IMR-90 (cell line): Measurements from ENCODE around the gene UBL4A.

Source experiments
- POLR2A ChIP-seq: IDR thresholded peaks from 2 replicates; pipeline ENCODE4 v1.6.1; 2012; ENCODE audit warnings: mild to moderate bottlenecking, low read depth, low read length
- TF ChIP-seq, protein P1 (sequence below): conservative IDR thresholded peaks from 2 replicates; pipeline ENCODE4 v1.5.1; 2012; ENCODE audit warnings: mild to moderate bottlenecking, low read depth, low read length, improper control_type of control experiment

DNA sequence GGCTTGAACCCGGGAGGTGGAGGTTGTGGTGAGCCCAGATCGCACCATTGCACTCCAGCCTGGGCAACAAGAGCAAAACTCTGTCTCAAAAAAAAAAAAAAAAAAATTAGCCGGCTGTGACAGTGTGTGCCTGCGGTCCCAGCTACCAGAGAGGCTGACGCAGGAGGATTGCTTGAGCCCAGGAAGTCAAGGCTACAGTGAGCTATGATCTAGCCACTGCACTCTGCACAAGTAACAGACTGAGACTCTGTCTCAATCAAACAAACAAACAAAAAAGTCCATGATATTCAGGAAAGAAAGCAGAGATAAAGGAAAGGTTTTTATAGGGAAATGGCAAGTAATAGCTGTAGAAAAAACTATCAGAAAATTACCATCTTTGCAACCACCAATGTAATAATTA, 5.2 kb downstream of the UBL4A start:
- TF ChIP-seq POLR2A: no peak
- TF ChIP-seq, protein P1, sequence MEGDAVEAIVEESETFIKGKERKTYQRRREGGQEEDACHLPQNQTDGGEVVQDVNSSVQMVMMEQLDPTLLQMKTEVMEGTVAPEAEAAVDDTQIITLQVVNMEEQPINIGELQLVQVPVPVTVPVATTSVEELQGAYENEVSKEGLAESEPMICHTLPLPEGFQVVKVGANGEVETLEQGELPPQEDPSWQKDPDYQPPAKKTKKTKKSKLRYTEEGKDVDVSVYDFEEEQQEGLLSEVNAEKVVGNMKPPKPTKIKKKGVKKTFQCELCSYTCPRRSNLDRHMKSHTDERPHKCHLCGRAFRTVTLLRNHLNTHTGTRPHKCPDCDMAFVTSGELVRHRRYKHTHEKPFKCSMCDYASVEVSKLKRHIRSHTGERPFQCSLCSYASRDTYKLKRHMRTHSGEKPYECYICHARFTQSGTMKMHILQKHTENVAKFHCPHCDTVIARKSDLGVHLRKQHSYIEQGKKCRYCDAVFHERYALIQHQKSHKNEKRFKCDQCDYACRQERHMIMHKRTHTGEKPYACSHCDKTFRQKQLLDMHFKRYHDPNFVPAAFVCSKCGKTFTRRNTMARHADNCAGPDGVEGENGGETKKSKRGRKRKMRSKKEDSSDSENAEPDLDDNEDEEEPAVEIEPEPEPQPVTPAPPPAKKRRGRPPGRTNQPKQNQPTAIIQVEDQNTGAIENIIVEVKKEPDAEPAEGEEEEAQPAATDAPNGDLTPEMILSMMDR: no peak
